ENCODE results near the gene MUC16.

DNA sequence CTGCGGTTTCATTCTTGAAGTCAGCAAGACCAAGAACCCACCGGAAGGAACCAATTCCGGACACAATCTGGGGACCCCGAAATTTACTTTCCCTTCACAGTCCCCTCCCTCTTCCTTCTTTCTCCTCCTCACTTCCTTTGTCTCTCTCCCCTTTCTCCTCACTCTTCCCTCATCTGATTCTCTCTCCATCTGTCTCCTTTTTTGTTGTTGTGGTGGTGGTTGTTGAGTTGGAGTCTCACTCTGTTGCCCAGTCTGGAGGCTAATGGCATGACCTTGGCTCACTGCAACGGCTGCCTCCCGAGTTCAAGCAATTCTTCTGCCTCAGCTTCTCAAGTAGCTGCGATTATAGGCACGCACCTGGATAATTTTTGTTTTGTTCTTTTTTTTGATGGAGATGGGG is 44.0 kb upstream of the MUC16 start:
- TF ChIP-seq, protein P1, sequence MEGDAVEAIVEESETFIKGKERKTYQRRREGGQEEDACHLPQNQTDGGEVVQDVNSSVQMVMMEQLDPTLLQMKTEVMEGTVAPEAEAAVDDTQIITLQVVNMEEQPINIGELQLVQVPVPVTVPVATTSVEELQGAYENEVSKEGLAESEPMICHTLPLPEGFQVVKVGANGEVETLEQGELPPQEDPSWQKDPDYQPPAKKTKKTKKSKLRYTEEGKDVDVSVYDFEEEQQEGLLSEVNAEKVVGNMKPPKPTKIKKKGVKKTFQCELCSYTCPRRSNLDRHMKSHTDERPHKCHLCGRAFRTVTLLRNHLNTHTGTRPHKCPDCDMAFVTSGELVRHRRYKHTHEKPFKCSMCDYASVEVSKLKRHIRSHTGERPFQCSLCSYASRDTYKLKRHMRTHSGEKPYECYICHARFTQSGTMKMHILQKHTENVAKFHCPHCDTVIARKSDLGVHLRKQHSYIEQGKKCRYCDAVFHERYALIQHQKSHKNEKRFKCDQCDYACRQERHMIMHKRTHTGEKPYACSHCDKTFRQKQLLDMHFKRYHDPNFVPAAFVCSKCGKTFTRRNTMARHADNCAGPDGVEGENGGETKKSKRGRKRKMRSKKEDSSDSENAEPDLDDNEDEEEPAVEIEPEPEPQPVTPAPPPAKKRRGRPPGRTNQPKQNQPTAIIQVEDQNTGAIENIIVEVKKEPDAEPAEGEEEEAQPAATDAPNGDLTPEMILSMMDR (IDR thresholded peaks at IDR 0.05; ENCODE audit: poor library complexity, severe bottlenecking) = no peak
- TF ChIP-seq, protein P2, sequence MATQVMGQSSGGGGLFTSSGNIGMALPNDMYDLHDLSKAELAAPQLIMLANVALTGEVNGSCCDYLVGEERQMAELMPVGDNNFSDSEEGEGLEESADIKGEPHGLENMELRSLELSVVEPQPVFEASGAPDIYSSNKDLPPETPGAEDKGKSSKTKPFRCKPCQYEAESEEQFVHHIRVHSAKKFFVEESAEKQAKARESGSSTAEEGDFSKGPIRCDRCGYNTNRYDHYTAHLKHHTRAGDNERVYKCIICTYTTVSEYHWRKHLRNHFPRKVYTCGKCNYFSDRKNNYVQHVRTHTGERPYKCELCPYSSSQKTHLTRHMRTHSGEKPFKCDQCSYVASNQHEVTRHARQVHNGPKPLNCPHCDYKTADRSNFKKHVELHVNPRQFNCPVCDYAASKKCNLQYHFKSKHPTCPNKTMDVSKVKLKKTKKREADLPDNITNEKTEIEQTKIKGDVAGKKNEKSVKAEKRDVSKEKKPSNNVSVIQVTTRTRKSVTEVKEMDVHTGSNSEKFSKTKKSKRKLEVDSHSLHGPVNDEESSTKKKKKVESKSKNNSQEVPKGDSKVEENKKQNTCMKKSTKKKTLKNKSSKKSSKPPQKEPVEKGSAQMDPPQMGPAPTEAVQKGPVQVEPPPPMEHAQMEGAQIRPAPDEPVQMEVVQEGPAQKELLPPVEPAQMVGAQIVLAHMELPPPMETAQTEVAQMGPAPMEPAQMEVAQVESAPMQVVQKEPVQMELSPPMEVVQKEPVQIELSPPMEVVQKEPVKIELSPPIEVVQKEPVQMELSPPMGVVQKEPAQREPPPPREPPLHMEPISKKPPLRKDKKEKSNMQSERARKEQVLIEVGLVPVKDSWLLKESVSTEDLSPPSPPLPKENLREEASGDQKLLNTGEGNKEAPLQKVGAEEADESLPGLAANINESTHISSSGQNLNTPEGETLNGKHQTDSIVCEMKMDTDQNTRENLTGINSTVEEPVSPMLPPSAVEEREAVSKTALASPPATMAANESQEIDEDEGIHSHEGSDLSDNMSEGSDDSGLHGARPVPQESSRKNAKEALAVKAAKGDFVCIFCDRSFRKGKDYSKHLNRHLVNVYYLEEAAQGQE (IDR thresholded peaks at IDR 0.05; ENCODE audit: borderline replicate concordance) = no peak
- no peak for TF ChIP-seq POLR2AphosphoS5 (IDR thresholded peaks at IDR 0.05)

Measured in neural cell (in vitro differentiated cells).